ENCODE data around the gene EPHA1. TPM values are rescaled to one million over a fixed set of nuclear protein-coding genes. Genes with fewer than 3 reads are reported as not detected.

The EPHA1 gene
- total RNA-seq, 1 experiment from 2014 or later = not detected

DNA sequence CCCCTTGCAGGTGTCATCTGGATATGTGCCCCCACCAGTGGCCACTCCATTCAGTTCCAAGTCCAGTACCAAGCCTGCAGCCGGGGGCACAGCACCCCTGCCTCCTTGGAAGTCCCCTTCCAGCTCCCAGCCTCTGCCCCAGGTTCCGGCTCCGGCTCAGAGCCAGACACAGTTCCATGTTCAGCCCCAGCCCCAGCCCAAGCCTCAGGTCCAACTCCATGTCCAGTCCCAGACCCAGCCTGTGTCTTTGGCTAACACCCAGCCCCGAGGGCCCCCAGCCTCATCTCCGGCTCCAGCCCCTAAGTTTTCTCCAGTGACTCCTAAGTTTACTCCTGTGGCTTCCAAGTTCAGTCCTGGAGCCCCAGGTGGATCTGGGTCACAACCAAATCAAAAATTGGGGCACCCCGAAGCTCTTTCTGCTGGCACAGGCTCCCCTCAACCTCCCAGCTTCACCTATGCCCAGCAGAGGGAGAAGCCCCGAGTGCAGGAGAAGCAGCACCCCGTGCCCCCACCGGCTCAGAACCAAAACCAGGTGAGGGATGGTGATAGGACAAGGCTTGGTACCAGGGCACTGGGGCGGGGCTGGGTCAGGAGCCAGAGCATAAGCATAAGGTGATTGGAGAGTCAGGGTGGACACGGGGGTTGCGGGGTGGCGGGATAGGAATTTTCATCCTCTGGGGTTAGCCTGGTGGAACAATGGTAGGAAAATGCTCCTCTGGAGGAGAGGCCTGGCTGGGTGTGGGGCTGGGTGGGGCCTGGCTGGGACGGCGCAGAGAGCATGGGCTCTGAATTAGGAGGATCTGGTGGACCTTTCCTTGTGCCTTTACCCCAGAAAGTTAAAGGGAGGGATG lies 25.6 kb downstream of the EPHA1 start:
- in situ Hi-C loops (cut with HindIII; ENCODE audit: low pct_unique_long_range_greater_than_20kb, low sequenced_read_pairs) = no loop called here
- DNase-seq (ENCODE audit: low read depth) = no peak

DNA sequence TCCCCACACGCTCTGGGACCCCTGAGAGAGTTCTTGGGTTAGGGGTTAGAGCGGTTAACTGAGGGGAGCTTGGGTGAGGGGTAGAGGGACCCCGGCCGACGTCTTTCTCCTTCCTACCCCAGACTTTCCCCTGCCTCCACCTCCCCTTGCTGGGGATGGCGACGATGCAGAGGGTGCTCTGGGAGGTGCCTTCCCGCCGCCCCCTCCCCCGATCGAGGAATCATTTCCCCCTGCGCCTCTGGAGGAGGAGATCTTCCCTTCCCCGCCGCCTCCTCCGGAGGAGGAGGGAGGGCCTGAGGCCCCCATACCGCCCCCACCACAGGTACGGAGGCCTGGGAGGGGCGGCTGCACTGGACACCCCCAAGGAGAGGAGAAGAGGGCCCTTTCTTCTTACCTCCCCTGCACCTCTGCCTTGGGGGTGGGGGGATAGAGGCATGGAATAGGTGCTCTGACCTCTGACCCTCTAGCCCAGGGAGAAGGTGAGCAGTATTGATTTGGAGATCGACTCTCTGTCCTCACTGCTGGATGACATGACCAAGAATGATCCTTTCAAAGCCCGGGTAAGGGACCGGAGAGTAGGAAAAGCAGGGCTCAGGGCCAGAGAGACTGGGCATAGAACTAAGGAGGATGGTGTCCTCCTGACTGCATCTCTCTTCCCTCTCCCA lies 26.4 kb downstream of the EPHA1 start:
- in situ Hi-C loops (cut with HindIII; ENCODE audit: low pct_unique_long_range_greater_than_20kb, low sequenced_read_pairs) = no loop called here
- DNase-seq (ENCODE audit: low read depth) = no peak

DNA sequence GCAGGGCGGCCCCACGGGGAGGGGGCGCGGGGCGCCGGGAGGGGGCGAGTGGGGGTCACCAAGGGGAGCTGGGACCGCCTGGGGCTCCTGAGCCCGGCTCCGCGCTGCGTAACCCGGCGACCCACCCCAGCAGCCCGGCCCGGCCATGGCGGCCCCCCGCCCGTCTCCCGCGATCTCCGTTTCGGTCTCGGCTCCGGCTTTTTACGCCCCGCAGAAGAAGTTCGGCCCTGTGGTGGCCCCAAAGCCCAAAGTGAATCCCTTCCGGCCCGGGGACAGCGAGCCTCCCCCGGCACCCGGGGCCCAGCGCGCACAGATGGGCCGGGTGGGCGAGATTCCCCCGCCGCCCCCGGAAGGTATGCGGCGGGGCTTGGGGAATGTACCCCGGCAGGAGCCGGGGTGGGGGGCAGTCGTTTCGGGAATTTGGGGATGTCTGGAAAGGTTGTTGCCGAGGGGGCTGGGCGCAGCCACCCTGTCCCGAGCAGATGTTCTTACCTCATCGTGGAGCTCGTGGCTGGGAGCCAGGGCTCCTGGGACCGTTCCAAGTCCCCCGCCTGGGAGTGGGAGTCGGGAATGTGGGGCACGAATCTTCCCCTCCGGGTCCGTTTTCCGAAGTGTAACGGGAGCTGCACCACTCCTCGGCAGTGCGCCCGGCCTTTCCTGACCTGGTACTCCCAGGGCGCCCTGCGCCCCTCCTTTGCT lies 27.1 kb downstream of the EPHA1 start:
- in situ Hi-C loops (cut with HindIII; ENCODE audit: low pct_unique_long_range_greater_than_20kb, low sequenced_read_pairs) = no loop called here

DNA sequence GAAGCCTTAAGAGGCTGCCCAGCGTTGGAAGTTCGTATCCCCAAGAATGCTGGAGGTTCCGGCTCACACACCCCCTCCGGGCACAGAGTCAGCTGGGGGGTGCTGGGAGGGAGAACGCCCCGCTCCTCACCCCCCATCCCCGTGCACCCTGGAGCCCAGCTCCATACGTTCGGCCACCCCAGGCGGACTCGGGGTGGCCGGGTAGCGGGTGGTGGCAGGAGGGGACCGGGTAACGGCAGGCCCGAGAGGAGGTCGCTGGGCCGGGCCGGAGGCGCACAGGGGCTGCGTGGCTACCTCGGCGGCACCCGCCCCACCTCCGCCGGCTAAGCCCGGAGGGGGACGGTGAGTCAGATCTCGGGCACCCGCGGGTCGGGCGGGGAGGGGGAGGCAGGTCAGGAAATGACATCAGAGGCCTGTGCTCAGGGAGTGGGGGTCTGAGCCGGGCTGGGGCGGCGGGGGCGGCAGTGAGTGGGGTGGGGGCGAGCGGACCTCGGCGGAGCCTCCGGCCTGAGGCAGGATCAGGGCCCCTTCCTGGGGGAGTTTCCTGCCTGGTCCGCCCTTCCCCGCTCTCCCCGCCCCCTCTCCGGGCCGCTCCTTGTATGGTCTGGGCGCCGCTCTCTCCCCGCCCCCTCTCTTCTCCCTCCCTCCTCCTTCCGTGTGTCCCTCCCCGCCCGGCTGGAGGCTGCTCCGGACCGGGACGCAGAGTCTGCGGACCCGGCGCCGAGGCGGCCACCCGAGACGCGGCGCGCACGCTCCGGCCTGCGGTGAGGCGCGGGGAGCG lies 27.8 kb downstream of the EPHA1 start, which contains the start of gene ZYX:
Gene ZYX (plus strand): TSS at position 700 of the 781 bp plus-strand sequence. CDS start 227 bp downstream, outside the sequence.
- peak; percentile 79 for DNase-seq (ENCODE audit: low read depth)
- in situ Hi-C loops (cut with HindIII; ENCODE audit: low pct_unique_long_range_greater_than_20kb, low sequenced_read_pairs) = no loop called here

More for the DNA sequence above, 27.1 kb downstream of the EPHA1 start:
- DNase-seq (ENCODE audit: low read depth) = no peak

DNA sequence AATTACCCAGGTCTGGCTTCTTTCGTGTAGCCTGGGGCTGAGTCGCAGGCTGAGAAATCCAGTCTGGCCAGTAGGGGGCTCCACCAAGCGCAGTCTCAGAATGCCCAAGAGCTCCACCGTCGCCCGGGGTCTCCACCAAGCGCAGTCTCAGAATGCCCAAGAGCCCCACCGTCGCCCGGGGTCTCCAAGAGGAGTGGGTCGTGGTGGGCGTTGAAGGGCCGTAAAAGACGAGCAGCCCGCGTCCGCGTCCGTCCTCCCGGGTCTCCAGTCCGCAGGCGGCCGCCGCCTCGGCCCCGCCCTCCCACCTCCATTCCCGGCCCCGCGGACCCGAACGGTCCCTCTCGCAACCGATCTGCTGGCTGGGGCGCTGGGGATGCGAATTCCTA lies 28.4 kb downstream of the EPHA1 start:
- in situ Hi-C loops (cut with HindIII; ENCODE audit: low pct_unique_long_range_greater_than_20kb, low sequenced_read_pairs) = no loop called here
- peak; percentile 81 for DNase-seq (ENCODE audit: low read depth)

DNA sequence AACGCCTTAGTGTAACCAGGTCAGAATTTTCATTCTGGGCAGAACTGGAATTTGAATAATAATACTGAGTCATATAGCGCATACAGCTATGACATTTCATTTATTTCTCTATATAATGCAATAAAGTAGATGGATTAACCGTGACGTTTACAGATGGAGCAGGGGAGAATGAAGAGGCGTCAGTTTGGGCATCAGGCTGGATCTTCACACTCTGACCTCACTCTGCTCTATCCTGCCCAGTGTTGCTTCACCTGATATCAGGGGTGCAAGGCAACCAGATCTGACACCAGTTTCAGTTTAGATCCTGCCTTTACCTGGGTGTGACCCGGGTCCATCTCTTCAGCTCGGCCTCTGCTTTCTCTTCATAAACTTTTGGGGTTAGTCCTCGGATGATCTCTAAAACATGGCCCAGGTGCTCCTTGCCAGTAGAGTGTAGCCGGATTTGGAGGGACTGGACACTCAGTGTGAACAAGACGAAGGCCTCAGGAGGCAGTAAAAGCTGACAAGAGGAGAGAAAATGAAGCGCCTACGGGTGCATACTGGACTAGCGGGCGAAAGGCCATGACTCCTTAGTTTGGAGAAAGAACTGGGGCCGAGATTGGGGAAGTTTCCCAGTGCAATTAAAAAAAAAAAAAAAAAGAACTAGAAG lies 28.9 kb downstream of the EPHA1 start:
- in situ Hi-C loops (cut with HindIII; ENCODE audit: low pct_unique_long_range_greater_than_20kb, low sequenced_read_pairs) = no loop called here
- DNase-seq (ENCODE audit: low read depth) = no peak

DNA sequence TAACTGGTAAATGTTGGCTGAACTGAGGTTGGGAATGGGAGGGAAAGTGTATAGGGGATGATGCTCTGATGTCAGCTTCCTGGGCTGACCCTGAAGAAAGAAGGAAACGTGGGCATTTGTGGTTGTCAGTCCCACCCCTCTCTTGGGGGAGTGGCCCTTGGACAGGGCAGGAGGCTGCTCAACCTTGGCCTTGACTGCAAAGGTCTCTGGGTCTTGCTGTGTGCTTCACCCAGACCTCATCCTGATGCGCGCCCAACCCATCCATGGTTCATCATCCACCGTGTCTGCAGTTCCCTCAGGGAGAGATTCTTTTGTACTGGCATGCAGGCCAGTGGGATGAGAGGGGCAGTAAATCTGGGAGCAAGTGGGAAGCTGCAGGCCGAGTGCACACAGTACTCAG lies 32.3 kb downstream of the EPHA1 start:
- in situ Hi-C loops (cut with HindIII; ENCODE audit: low pct_unique_long_range_greater_than_20kb, low sequenced_read_pairs) = no loop called here
- no peak for DNase-seq (ENCODE audit: low read depth)

DNA sequence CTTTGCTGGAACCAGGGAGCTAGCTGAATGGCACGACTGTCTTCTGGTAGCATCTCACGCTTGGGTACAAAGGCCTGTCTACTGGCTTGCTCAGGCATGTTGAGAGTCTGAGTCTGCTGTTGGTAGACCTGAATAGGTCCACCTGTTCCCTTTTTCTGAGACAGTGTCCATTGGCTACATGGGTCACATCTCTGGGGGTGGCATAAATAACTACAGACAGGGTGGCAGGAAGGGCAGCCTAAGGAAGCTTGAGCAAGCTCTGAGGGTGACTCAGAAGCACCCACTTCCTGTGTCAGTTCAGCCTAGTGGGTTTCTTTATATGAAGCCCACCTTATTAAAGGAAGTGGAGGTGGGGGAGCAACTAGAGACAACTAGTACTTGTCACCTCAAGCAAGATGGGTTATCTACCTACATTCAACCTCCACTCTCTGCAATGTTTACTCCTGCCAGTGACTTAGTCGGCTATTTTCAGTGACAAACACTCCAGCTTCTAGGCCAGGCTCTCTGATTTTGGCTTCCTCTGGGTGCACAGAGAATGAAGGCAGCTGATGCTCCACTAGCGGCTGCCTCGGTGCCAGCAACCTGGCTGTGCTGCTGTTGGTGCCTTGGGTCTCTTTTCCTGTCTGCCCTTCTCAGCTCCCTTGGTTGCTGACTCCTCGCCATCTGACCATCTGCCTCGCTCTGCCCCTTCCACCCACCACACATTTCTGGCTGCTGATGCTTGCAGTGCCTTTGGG lies 33.2 kb downstream of the EPHA1 start:
- in situ Hi-C loops (cut with HindIII; ENCODE audit: low pct_unique_long_range_greater_than_20kb, low sequenced_read_pairs) = no loop called here
- DNase-seq (ENCODE audit: low read depth) = no peak

DNA sequence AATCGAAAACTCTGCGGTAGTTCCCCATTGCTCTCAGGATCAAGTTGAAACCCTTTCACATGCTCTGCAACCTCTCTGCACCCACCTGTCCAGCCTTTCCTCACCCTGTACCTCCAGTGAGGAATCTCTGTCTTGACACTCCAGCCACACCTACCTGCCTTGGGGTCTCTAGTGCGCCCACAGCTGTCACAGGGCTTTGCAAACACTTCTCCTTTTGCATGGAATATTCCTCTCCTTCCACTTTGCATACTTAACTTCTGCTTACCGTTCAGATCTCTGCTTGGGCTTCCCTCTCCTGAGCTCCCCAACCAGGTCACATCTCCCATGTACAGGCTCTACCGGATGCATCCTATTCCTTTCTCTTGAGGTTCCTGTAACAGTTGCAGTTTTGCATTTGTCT lies 34.1 kb downstream of the EPHA1 start:
- in situ Hi-C loops (cut with HindIII; ENCODE audit: low pct_unique_long_range_greater_than_20kb, low sequenced_read_pairs) = no loop called here

DNA sequence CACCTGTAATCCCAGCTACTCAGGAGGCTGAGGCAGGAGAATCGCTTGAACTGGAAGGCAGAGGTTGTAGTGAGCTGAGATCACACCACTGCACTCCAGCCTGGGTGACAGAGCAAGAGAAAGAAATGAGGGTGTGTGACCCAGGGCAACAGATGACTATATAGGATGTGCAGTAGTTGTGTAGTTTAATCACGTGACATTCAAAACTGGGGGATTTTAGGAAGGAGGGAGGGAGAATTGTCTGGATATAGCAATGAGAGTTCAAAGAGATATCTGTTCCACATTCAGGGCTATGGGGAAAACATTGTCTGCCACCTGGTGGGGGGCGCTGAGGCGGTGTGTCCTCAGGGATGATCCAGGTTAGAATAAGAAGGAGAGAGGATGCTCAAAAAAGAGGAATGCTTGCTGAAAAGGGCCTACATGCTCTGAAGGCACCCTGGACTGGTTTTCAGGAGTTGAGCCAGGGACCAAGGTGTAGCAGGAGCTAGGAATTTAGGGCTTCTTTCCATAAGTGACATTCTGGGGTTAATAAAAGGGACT lies 35.3 kb downstream of the EPHA1 start:
- no peak for DNase-seq (ENCODE audit: low read depth)
- in situ Hi-C loops (cut with HindIII; ENCODE audit: low pct_unique_long_range_greater_than_20kb, low sequenced_read_pairs) = no loop called here

More for the DNA sequence above, 34.1 kb downstream of the EPHA1 start:
- no peak for DNase-seq (ENCODE audit: low read depth)

DNA sequence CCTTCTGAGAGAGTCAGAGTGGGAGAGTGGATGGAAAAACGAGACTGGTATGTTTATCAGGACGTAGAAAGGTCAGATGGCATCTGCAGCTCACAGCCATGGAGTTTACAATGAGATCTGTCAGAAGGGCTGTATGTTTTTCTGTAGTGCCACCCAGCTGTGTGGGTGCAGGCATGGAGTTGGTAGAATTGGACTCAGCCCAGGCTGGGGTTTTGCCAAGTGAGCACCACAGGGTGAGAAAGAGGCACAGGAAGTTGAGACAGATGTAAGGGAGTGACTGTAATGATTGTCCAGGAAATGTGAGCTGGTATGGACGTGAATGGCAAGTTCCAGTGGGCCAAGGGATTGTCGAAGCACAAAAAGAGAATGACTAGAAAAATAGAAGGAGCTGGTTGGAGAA lies 36.6 kb downstream of the EPHA1 start:
- in situ Hi-C loops (cut with HindIII; ENCODE audit: low pct_unique_long_range_greater_than_20kb, low sequenced_read_pairs) = no loop called here
- DNase-seq (ENCODE audit: low read depth) = no peak

DNA sequence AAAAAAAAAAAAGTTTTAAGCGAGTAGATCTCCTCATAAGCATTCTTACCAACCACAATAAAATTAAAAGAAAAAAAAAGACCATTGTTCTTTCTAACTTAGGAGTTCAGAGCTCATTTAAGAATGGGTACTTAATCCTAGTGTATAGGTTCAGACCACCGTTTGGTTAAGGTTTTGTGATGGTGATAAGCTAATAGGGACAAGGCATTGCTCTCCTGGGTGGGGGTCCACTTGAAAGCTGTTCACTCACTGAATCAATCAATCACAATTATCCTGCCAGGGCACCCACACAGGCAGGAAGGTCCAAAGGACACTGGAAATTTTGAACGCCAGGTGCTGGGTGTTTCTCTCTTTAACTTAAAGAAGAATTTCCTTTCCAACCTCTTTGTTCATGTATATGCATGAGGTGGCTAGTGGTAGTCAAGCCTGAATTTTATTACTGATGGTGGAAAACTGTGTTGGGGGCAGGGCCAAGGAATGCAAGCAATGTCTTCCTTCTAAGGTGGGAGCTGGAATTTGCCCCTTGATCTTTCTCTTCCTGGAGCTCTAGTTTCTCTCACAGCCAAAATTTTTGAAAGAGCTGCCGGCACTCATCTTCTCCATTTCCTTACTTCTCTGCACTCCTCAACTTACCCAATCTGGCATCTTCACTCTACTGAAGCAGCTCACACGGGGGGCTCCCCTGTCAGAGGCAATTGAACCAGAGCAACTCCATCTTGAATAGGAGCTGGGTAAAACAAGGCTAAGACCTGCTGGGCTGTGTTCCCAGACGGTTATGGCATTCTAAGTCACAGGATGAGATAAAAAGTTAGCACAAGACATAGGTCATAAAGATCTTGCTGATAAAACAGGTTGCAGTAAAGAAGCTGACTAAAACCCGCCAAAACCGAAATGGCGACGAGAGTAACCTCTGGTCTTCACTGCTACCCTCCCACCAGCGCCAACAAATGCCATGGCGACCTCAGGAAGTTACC lies 38.7 kb downstream of the EPHA1 start:
- in situ Hi-C loops (cut with HindIII; ENCODE audit: low pct_unique_long_range_greater_than_20kb, low sequenced_read_pairs) = no loop called here
- no peak for DNase-seq (ENCODE audit: low read depth)

DNA sequence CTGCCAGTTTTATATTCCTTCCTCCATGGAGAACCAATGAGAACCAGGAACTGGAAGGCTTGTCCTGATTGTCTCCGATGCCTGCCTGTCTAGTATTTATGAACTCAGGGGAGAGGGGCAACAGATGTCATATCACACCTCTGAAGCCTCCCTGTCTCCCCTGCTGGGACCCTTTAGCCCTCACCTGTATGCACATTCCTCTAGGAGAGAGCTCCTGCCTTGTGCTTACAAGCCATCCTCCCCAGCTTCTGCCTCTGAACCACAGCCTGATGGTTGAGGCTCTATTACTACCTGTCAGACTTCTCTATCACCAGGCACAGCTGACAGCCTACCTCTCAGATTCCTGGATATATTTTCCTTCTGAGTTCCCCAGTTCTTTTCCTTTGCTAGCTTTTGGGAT lies 40.3 kb downstream of the EPHA1 start:
- no peak for DNase-seq (ENCODE audit: low read depth)
- in situ Hi-C loops (cut with HindIII; ENCODE audit: low pct_unique_long_range_greater_than_20kb, low sequenced_read_pairs) = no loop called here

DNA sequence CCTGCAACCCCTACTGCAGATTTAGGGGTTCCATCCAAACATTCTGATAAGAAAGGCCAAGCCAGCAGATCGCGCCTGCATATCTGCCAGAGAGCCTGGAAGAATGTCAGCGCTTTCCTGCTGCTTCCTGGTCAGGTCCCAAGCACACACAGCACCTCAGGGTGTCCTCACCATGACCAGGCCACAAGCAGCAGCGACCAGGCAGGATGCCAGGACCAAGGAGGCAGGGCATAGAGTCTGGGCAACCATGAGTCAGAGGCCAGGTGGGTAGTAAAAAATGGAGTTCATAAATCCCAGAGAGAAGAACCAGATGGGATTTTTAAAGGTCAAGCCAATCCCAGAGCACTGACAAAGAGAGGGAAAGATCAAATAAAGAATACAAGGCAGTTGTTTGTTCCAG lies 40.7 kb downstream of the EPHA1 start:
- peak; percentile 44 for DNase-seq (ENCODE audit: low read depth)
- in situ Hi-C loops (cut with HindIII; ENCODE audit: low pct_unique_long_range_greater_than_20kb, low sequenced_read_pairs) = no loop called here

DNA sequence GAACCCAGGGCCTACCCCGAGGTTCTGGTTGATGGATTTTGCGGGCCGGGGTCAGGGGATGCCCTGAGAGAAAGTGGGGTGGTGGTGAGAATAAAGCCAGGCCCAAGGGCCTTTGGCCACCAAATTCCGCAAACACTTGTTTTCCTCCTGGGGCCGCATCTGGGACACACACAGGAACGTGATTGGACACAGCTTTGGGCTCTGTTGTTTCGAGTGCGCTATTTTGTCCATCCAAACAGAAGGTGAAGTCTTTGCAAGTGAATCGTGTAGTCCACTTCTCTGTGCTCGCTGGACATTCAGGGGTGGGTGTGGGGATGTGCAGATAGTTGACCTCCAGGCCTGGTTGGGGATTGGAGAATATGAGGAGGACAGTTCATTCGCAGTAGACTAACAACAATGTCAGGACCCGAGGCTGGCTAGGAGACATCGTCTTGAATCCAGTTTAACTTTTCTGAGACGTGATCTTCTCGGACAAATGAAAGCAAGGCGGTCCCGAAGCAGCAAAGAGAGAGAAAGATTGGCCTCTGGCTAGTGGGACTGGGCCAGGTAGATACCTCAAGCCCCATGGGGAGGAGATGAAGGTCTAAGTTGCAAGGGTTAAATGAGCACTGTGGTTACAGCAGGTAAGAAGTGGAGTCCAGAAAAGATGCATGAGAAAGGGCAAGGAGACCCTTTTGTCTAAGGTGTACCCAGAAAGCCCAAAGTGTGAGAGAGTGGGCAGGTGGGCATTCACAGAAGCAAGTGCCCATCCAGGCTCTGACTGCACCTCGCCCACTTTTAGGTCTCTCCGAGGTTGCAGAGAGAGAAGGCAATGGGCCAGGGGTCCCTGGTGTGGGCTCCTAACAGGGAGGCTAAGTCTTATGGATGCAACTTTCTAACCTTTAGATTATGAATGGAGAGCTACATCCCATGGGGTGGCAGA lies 45.4 kb downstream of the EPHA1 start:
- in situ Hi-C loops (cut with HindIII; ENCODE audit: low pct_unique_long_range_greater_than_20kb, low sequenced_read_pairs) = no loop called here

More for the DNA sequence above, 45.4 kb downstream of the EPHA1 start:
- DNase-seq (ENCODE audit: low read depth) = no peak
